DMS114 treated with DMSO at 0.1 percent for 48 hours (cell line): ENCODE measurements around the gene MSX2.
"Not testable (repeated sequence)": the region's sequence is repeated elsewhere in the genome, so short reads cannot be mapped to it uniquely, and the experiment has no call there.

Experiments used
- DNase-seq: peaks from one replicate; lab custom pipeline; 2025; ENCODE audit not compliant: unreplicated experiment; lab: John Stamatoyannopoulos, UW

Gene MSX2

DNA sequence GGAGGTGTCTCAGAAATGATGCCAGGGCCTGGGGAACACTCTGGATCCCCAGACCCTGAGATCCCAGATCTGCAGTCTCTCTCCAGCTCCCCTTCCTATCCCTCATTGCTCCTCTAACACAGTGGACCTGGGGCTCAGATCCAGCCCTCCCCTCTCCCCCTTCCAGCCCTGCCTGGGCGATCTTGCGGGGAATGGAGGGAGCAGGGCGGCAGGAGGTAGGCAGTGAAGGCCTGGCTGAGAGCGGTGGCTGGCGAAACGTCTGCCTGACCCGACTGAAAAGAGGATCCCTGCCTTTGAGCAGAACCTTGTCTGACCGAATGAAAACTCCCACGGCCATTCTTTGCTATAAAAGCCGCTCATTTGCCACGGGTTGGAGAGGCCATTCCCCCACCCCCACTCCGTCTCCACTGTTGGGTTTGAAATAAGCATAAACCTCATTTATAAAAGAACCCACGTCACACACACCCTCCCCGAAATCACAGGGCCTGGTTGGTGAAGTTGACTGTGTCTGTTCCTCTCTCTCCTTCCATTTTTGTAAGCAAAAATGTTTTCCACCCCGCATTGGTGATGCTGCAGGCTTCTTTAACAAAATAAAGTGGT is 8.8 kb downstream of the MSX2 start:
- no peak for DNase-seq

DNA sequence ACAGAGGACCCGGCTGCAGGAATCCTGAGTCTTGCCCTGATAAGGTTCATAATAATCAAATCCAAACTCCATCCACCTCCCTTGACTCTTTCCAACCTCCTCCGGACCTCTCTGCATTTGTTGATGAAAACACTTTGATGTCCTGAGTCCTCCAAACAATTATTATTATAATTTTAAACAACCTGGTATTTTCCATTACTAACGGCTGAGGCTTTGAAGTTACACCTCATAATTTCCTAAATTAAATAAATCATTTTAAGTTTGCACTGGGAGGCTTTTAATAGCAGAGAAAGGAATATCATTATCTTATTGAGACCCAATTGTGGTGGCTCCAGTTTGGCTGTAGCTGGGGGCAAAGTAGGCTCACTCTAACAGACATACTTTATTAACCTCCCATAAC is 9.5 kb downstream of the MSX2 start:
- DNase-seq, result no peak

DNA sequence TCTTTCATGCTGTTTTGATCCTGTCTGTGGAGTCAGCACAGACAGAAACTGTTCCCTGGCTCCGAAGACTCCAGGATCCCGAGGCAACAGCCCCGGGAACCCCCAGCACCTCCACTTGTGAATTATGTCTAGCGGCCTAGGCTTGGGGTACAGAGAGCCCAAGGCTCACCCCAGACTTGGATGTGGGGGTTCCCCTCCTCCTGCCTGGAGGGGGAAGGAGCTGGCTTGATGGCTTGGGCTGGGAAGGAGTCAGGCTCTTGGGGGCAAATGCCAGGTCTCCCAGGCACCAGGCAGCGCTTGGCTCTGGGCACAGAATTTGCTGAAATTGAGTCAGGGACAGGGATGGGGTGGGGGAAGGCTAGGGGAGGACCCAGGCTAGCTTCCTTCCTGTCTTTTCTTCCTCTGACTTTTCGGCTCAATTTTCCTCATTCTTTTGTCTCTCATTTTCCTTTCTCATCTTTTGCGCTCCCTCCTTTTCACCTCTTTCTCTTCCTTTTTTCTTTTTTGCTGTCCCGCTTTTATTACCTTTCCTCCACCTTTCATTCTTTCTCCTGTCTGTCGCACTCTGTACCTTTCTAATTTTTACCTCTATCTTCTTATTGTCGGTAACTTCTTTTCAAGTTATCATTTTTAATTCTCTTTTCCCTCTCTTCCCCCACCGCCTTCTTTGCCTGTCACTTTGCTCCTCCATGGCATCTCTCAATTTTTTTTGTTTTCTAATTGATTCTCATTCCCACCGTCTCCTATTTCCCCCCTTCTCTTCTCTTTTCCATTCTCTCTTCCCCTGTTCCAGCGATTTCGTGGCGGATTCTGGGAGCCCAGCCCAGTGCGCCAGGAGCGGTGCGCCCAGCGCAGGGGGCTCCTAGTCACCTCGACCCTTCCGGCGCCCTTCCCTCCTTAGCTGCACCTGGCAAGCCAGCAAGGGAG is 10.5 kb downstream of the MSX2 start:
- no peak for DNase-seq

DNA sequence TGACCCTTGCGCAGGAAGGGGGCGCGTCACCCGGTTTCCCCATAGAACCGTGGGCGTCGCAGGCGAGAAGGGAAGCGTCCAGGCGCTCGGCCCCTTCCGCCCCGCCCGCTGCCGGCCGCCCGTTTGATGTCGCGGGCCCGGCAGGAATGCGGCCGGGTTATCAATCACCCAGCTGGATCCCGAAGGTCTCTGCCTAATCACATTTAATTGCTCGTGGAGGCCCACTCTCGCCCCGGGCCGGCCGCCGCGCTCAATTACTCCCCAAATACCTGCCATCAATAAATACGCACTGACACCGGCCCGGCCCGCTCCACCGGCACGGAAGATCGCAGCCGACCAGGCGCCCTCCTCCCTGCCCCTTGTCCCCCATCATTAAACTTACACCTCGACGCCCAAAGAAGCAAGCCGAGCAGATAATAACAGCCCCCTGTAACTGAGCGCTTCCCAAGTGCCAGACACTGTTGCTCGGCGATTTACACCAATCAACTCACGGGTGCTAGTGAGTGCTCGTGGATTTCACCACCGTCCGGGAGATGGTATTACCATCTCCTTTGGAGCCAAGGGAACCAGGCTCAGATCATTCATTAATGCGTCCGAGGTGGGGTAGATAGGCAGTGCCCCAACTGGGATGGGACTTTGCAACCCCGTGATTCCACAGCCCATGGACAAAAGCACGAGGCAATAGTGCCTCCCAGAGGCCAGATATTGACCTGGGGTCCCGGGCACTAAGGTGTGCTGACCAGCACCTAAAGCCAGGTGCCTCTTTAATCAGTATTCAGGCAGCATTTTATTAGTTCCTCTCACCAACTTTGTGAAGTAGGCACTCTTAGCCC is 11.3 kb downstream of the MSX2 start:
- DNase-seq, result no peak

DNA sequence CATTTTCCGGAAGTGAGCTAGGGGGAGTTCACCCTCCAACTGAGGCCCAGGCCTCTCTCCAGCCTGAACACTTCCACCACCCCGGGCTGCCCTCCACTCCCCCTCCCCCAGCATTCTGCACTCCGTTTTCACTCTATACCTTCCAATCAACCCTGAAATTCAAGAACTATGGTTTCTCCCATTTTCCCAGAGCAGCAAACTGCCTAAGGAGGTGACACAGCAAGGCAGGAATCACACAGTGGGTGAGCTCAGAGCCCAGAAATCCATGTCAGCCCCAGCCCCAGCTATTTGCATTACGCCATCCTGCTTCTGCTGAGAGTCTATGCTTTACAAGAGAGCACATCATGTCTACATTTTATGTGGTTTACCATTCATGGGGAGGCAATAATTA is 11.9 kb downstream of the MSX2 start:
- DNase-seq, result no peak

DNA sequence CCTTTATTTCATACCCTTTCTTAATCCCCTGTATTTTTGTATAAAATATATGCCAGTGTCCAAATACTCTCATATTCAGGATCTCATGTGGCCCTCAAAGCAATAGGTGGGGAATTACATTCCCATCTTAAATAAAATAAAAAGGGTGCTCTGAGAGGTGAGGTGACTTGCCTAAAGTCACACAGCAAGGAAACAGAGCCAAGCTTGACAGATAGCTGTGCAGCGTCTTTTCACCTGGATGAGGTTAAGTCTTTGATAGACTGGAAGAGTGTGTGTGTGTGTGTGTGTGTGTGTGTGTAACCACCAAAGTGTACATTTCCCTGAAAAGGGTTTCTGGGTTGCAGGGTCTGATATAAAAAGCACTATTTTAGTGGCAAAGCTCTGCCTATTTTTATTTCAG is 12.4 kb downstream of the MSX2 start:
- DNase-seq, result no peak

DNA sequence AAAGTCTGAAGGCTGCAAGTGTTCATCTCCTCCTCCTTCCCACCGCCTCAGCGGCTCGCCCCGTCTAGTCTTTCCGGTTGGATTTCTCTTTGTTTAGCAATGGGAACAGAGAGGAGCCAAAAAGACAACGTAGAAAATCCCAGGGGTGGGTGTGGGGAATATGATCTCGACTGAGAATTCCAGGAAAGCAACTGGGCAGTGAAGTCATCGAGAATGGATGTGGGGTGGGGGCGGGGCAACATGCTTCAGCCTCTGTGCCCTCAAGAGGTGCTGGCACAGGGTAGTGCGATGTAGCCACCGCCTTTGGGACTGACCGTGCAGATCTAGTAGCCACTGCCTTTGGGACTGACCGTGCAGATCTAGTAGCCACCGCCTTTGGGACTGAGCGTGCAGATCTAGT is 12.9 kb downstream of the MSX2 start:
- no peak for DNase-seq

DNA sequence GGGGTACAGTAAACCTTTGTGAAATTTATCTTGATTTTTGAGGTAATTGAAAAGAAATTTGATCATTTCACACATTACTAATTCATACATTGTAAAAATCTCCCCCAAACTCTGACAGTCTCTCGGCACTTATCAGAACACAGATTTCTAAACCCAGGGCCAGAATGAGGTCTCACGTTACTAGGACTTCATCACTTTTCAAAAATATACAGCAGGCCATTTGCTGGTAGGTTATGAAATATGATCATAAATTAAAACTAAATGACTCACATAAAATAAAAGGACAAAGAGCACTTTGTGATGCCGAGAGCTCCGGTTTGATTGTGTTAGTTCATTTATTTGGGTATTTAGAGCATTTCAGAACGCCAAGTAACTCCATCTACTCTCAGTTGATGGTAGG is 17.0 kb downstream of the MSX2 start:
- no peak for DNase-seq

DNA sequence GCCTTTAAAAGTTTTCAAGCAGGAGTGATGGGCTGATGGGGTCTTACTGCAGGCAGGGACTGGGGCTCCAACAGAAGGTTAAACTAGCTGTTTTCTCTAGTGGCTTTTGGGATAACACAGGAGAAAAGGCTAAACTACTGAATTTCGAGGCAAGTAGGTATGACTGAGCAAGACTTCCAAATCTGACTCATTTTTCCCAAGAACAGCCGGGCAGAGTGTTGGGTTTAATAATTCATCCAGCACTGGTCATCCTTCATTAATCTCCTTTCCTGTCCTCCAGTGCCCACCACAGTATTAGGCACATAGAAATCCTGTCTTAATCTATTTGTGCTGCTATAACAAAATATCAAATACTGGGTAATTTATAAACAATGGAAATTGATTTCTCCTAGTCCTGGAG is 20.5 kb downstream of the MSX2 start:
- DNase-seq, result no peak

DNA sequence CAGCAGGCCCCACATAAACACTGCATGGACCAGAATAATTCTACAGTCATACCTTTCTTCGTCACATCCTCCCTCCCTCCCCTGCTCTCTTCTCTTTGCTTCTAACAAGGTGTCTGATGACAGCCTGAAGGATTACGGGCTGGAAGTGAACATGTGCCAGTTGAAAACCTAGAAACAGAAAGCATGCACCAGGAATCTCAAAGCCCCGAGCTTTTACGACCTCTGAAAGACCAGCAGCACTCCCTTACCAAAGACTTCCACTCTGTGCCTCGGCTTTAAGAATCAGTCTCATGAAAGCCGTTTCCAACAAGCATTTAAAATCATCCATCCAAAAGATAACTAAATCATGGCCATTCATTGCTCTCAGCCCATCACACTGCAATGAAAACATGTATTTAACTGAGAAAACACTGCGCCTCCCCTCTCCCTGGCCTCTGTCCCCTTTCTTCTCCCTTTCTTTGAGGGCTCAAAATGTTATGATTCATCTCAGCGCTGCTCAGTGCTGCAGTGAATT is 21.3 kb downstream of the MSX2 start:
- DNase-seq, result no peak

DNA sequence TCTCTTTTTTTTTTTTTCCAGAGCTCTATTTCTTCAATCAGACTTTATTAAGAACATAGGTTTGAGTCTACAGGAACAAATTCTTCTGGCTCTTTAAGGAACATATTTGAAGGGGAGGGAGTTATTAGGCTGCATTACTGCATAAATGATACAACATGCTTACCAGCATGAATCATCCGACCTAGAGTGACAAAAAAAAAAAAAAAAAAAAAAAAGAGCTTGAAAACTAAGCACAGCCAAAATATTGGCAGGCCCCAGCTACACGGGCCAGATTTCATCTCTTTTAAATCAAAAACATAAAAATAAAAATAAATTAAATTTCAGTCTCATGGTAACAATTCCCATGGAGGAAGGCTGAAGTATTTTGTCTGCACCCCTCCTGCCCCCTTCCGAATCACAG is 26.3 kb downstream of the MSX2 start:
- DNase-seq, result peak; percentile 10

DNA sequence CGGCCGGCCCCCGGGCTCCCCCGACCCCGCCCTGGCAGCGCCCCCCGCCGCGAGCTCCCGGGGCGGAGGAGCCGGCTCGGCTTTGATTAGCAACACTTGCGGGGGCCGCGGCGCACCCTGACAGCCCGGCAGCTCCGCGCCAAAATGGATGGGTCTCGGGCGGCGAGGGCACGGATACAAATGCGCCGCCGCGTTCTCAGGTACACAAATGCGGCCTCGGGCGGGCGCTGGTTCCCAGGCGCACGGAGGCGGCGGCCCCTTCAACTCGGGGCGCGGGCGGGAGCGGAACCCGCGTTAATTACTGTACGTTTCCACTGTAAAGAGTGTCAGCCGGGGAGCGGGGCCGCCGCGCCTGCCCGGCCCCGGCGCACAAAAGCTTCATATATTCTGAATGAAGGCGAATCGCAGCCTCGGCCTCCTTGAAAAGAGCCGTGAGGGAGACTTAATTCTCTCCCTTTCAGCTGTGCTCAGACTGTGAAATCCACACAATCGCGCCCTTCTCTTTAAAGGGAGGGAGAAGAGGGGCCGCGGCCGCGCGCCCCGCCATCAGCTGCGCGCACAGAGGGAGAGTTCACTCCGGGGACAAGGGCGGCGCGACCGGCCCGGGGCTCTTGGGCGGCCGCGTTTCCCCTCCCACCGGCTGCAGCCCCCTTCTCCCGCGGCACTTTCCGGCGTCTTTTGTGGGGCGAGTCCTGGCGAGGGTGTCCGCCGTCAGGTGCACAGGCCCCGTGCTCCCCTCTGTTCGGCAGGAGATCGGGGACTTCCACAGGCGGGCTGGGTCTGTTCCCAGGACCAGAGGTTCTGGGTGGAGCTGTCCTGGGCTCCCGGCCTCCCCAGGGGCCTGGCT is 27.0 kb downstream of the MSX2 start:
- DNase-seq, result no peak

DNA sequence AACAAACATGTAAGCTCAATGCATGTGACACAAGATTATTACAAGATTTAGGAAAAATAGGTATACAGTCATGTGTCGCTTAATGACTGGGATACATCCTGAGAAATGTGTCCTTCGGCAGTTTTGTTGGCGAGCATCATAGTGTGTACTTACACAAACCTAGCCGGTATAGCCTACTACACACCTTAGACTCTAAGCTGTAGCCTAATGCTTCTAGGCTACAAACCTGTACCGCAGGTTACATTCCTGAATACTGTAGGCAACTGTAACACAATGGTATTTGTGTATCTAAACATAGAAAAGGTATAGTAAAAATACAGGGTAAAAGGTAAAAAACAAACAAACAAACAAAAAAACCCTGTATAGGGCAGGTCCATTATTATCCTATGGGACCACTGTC is 27.7 kb downstream of the MSX2 start:
- DNase-seq, result no peak

DNA sequence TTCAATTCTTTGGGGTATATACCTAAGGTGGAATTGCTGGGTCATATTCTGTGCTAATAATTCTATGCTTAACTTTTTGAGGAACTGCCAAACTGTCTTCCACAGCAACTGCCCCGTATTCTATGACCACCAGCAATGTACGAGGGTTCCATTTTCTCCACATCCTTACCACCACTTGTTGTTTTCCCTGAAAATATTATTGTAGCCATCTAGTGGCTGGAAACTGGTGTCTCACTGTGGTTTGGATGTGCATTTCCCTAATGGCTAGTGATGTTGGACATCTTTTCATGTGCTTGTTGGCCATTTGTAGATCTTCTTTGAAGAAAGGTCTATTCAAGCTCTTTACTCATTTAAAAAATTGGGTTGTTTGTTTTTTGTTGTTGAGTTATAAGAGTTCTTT is 30.7 kb downstream of the MSX2 start:
- peak; percentile 56 for DNase-seq

DNA sequence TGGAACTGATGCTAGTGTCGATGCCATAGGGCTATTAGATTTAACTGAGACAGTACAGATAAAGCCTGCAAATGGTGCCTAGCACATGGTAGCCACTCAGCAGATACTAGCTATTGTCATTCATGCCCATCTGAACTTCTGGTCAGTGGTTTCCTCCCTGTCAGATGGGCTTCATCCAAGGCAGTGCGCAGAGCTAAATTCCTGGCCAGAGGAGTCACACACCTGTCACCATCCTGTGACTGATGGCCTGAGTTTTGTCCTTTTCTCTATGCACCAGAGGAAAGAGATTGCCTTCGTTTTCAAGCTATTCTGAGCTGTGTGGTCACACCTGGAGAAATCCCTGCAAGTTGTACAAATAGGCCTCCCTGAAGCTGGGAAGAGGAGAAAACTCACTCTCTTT is 34.7 kb downstream of the MSX2 start:
- no peak for DNase-seq

DNA sequence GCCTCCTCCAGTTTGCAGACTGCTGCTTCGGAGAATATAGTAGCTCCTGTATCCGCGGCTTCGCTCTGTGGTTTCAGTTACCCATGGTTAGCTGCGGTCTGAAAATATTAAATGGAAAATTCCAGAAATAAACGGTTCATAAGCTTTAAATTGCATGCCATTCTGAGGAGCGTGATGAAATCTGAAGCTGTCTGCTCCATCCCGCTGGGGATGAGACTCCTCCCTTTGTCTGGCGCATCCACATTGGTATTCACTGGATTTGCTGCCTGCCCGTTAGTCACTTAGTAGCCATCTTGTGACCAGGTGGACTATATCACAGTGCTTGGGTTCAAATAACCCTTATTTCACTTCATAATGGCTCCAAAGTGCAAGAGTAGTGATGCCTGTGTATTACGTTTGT is 36.3 kb downstream of the MSX2 start:
- no peak for DNase-seq

DNA sequence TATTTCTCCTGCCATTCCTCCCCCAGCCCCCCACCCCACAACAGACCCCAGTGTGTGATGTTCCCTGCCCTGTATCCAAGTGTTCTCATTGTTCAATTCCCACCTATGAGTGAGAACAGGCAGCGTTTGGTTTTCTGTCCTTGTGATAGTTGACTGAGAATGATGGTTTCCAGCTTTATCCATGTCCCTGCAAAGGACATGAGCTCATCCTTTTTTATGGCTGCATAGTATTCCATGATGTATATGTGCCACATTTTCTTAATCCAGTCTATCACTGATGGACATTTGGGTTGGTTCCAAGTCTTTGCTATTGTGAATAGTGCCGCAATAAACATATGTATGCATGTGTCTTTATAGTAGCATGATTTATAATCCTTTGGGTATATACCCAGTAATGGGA is 37.0 kb downstream of the MSX2 start:
- DNase-seq, result not testable (repeated sequence)

DNA sequence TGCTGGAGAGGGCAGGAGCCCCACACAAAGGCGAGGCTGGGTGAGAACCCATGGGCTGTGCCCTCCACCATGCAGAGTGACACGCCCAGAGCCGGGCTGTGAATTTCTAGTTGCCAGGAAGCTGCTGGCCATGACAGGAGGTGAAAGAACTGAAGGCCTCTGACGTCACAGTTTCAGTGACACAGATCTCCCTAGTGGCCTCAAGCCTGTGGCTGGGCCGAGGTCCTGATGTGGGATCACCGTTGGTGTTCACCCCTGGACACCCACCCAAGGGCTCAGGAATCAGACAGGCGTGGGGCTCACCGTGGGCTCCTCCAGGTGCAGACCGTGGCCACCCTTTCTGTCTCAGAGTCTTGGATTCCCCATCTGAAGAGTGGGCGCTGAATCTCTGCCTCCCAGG is 39.9 kb downstream of the MSX2 start:
- DNase-seq, result no peak

DNA sequence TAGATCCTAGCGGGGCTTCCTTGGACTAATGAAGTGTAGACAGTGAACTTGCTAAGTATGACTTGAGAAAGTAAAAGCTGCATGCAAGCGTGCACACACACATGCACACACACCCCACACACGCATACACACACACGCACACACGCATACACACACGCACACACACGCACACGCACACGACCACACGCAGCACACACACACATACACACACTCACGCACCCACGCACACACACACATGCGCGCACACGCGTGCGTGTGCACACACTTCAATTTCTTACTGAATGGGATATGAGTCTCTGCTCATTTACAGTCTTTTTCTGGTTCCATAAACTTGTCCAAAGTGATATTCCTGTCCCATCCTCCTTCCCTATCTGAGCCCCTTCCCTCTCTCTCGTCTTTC is 41.2 kb downstream of the MSX2 start:
- DNase-seq, result no peak

DNA sequence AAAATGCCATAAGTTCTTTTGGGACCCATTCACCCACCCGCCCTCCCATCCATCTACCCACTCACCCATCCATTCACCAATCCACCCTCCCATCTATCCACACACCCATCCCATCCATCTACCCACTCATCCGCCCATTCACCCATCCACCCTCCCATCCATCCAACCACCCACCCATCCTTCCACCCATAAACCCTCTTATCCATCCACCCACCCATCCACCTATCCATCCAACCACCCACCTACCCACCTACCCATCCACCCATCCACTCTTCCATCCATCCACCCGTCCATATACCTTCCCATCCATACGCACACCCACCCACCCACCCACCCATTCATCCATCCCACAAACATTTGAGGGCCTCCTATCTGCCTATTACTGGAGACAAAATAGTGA is 43.3 kb downstream of the MSX2 start:
- DNase-seq, result no peak

DNA sequence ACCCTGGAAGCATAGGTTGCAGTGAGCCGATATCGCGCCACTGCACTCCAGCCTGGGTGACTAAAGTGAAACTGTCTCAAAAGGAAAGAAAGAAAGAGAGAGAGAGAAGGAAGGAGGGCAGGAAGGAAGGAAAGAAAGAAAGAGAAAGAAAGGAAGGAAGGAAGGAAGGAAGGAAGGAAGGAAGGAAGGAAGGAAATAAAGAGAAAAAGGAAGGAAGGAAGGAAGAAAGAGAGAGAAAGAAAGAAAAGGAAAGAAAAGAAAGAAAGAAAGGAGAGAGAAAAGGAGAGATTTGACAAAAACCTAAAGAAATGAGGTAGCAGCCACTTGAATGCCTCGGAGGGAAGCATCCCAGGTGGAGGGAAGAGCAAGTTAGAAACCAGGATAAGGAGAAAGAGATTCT is 44.6 kb downstream of the MSX2 start:
- DNase-seq, result no peak
